GM19397 (cell line): ENCODE results near the gene DLG1.
"Not testable (repeated sequence)": the region's sequence is repeated elsewhere in the genome, so short reads cannot be mapped to it uniquely, and the experiment has no call there.

Source experiments
- ATAC-seq: cut with Tn5 transposase; IDR thresholded peaks from one replicate; pipeline ENCODE4 v1.9.1; 2021; ENCODE audit warnings: mild to moderate bottlenecking, moderate library complexity; ENCODE audit not compliant: unreplicated experiment

Gene DLG1

DNA sequence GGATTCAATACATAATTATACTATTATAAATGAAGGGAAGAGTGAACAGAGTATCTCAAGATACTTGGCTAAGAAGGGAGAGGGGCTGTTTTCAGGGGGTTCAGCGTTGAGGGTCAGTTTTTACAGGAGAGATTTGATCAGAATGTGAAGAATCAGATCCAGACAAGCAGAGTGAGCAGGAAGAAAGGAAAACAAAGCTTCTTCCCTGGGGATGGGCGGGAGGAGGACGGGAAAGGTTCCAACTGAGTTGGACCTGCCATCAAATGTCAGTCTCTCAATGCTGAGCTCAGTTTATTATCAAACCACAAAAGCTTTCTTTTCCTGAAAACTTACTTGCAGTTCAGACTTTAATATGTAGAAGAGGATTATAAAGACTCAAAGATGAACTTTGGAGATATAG is 262.8 kb downstream of the DLG1 start:
- no peak for ATAC-seq

DNA sequence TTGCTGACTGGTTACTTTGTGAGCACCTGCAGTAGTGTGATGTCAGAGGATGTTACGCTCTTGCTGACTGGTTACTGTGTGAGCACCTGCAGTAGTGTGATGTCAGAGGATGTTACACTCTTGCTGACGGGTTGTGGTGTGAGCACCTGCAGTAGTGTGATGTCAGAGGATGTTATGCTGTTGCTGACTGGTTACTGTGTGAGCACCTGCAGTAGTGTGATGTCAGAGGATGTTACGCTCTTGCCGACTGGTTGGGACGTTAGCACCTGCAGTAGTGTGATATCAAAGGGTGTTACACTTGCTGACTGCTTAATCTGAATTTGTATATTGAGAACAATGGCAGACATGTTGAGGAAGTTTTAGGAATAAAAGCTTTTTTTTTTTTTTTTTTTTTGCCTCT is 263.6 kb downstream of the DLG1 start:
- ATAC-seq: not testable (repeated sequence)

DNA sequence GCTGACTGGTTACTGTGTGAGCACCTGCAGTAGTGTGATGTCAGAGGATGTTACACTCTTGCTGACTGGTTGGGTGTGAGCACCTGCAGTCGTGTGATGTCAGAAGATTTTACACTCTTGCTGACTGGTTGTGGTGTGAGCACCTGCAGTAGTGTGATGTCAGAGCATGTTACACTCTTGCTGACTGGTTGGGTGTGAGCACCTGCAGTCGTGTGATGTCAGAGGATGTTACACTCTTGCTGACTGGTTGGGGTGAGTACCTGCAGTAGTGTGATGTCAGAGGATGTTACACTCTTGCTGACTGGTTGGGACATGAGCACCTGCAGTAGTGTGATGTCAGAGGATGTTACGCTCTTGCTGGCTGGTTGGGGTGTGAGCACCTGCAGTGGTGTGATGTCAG is 264.6 kb downstream of the DLG1 start:
- ATAC-seq: not testable (repeated sequence)

DNA sequence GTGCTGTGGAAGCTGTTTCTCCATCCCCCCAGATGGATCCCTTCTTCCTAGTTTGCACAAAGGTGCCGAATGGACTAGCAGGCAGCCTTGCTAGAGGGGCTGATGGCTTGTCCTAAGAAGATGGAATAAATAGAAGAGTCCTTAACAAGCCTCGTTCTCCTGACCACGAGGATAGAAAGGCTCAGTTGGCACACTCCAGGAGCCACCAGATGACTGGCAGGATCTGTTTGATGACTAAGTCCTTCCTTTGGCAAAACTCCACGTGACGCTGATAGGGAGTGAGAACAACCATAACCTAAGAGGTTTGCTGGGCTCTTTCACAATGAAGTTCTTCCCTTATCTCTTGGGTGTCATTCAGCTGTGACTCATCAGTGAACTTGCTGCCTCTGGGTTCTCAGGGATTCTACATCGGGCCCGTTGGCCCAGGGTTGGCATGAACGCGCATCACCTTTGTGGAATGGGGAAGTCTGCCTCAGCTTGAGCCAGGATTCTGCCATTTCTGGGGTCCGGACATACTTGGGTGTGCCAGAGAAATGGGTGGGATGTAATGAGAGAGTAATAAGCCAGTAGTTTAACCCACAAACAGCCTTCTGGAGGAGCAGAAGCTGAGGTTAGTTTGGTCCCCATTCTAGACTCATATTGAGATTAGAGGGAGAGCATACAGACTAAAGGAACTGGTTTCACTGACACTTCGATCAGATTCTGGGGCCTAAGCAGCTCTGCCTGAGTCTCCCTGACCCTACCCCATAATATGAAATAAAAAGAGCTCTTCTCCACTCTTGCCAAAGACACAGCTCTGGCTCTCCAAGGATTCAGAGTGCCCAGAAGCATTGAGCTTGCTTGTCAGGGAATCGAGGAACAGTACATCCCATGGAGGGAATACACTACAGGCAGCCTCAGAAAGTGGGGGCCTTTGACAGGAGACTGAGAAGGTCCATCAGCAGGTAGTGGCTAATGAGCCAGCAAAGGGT is 266.8 kb downstream of the DLG1 start:
- no peak for ATAC-seq

DNA sequence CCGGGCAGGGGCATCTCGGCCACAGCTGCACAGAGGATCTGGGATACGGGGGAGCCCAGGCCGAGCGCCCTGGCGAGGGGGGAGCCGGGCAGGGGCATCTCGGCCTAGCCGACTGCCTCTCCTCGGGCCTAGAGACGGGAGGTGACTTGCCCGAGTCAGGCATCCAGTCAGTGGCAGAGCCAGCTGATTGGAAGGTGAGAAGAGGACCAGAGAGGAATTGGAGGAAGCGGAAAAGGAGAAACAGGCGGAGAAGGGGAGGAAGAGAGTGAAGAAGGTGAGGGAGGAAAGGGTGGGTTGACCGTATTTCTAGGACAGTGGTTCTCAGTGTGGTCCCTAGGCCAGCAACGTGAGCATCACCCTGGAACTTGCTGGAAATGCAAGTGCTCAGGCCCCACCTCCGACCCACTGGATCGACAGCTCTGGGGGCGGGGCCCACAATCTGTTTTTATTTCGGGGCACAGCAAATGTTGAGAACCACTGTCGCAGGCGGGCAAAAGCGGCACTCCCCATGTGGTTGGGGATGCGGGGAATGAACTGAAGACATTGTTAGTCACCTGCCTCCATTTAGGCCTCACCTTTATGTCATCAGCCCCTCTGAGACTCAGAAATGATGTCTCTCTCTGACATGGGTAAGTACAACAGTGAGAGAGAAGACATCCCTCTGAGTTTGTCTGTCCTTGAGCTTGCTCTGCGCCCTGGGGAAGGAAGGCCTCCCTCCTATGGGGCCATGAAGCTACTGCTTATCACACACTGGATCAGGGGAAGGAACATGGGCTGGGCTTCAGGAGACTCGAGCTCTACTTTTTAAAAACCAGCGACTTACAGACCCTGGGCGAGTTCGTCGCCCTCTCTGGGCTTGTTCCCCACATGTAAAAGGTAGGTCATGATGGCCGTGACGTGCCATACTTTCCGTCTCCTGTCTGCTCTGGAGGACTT is 267.8 kb downstream of the DLG1 start:
- no peak for ATAC-seq

DNA sequence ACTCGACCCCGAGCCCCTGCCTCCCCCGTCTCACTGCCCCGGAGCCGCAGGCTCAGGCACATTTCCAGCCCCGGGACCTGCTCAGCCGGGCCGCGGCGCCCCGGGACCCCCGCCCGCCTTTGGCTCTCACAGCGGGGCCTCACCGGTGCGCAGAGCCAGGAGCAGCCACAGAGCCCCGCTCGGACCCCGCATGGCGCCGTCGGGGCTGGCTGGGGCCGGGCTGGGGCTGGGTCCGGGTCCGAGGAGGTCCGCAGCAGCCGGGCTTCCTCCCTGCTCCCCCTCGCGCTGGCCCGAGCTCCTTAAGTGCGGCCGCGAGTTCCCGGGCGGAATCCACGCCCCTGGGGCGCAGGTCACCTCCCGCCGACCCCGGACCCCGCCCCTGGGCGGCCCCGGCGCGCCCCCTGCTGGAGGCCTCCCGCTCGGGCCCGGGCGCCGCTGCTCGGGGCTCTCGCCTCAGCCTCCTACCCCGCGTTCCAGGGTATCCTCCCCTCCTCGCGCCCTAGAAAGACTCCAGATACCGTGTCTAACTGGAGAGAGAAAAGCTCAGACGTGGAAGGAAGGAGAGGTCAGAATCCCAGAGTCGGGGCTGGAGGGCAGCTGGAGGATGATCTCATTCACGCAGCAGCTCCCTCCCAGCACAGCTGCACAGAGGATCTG is 268.8 kb downstream of the DLG1 start, which contains the start of gene MELTF:
Gene MELTF (minus strand): TSS at position 307 of the 657 bp plus-strand sequence. CDS start 115 bp downstream, at position 192.
- peak; percentile 67 for ATAC-seq

DNA sequence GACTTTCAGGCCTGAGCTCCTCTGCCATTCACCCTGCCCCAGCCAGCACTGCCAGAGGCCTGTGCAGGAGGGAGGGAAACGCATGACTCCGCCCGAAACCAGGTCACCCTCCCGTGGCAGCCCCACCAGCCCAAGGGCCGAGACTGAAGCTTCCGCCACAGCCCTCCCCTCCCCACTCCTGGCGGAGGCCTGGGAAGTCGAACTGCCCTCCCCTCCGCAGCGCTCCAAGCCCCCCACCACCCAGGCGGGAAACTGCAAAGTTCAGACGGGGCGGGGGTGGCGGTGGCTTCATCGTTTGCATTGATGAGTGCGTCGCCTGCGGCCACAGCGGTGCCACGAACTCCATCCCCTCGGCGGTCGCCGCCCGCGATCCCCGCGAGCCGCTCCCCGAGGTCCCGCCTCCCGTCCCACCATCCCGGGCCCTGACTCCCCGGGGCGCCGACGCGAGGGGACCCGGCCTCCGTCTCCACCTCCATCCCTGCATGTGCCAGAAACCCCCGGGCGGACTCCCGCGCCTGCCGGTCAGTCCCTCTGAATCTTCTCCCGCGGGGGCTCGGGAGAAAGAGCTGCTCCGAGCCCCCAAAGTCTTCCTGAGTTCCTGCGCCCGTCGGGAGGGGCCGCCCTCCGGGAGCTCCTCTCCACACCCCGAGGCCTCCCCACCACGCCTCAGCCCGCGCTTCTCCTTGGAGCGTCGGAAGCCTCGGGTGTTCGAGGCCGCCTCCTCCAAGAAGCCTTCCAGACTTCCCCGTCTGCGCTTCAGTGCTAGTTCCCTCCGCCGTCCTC is 269.5 kb downstream of the DLG1 start:
- peak; percentile 39 for ATAC-seq

DNA sequence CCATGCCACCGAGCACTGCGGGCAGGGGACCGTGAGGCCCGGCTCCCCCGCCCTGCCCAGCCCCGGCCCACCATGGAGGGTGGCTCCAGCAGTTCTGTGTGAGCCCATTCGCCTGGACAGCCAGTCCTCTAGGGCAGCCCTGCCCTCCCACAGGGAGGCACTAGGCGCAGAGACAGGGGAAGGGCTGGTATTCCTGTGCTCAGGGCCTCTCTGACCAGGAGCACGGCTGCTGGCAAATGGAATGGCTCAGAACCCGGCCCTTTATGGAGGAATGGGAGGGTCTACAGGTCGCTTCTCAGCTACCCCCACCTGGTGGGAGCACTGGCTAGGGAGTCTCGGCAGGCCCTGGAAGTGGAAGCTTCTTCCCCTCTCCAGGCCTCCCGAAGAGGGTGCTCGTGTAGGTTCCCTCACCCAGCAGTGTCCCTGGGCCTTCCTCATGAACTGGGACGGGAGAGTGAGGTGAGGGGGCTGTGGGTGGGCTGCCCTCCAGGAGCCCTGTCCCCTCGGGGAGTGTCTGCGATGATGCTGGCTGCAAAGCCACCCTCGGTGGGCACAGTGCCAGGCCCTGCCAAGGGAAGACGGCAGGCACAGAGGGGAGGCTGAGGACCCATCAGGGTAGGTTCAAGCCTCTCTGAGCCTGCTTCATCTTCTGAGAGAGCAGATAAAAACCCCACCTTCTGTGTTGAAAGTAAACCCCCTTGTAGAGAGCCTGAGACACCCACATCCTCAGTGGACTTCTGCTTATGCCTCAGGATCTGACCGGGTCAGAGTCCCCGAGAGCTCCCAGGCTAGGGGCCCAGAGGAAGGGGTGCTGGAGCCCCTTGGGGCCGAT is 270.3 kb downstream of the DLG1 start:
- no peak for ATAC-seq

DNA sequence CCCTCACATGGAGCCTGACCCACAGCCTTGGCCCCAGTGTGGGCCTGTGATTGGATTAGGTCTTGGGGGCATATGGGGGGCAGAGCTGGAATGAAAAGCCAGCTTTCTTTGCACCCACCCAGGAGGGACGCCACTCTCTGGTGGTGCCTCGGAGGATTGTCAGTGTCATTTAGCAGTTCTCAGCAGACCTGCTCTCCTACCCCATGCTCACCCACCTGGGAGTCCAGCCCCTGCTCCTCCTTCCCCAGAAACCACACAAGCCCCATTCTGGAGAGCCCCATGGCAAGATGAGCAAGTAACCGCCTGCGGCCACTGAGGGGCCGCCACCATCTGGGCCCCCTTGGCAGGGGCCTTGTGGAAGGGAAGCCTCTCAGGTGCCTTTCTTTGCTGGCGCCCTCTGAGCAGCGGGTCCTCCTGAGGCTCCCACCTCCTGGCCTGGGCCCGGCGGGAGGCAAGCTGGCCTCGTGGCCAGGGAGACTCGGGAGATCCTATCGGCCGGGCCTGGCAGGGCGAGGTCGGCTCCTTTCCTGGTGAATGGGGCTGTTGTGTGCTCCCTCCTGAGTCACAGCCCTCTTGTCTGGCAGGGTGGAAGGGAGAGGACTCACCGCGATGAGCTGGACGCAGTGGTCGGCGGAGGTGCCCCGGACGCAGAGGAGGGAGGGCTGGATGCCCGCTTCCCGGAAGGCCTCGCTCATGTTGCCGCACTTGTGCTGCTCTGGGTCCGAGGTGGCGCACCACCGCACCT is 271.1 kb downstream of the DLG1 start:
- ATAC-seq: no peak

DNA sequence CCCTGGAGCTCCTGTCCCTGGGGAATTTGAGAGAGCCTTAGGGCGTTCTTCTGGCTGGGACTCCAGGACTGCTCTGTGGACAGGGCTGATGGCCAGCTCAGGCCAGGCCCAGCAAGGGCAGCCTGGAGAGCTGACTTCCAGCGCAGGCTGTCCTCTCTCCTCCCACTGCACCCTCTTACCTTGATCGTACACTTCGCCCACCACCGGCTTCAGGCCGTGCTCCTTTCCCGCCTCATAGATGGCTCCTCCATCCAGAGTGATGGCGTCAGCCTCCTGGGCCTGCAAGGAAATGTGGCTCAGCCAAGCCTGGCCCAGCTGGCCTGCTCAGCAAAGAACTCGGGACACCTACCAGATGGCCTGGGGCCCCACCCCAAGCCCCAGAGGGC is 271.9 kb downstream of the DLG1 start:
- ATAC-seq: no peak

DNA sequence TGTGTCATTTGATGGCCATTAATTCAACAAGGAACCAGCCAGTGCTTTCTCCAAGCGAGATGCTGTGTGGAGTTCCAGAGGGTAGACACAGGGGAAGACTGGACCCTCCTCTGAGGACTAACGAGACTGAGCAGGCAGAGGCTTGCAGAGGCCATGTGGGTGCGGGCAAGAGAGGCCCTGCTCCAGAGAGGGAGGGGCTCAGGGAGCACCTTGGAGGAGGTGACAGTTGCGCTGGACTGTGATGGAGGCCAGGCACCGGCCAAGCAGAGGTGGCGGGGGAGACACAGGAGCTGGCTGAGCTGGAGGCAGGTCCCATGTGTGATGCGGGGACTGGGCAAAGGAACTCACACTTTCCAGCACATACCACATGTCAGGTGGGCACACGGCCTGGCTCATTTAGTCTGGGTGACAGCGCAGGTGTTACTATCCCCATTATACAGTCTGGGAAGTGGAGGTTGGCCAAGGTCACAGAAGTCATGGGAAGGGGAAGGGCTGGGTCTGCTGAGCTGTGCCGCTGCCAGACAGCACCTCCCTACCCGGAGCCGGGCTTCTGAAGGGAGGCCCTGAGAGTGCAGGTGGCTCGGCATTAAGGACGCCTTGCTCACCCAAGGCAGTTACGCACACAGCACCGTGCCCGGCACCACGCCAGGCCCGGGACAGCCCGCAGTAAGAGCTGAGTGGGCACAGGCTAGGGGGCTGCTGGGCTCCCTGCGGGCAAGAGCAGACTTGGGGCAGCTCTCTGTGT is 272.5 kb downstream of the DLG1 start:
- no peak for ATAC-seq

DNA sequence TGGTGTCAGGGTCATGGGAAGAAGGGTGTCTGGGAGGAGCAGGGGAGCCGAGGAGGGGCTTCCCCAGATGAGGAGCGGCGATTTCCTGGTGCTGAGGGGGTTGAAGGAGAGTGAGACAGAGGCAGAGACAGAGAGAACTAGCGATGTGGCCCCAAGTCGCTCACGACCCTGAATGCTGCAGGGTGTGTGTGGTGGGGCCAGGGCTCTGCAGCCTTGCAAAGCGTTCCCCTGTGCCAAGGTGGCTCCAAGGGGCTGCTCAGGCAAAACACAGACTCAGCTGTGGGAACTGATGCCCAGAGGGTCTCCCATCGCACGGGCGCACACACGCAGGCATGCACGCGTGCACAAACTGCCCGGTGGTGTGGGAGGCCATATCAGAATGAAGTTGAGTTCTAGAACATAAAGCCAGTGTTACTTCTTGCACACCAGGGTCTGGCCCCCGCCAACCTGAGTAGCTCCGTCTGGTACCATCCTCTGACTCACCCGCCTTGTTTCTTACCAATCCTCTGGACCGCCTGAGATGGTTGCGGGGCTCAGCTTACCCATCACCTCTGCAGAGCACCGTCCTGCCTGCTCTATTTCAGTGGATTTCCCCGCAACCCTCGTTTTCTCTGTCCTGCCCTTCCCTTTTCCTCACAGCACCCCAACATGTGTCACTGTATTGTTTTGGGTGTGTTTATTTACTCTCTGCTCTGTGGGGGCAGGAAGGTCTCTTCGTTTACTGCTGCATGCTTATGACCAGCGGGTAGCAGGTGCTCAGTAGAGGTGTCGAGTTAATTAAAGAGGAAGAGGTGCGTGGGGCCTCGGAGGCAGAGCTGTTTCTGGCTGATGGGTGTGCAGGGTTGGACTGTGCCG is 273.3 kb downstream of the DLG1 start:
- ATAC-seq: no peak

DNA sequence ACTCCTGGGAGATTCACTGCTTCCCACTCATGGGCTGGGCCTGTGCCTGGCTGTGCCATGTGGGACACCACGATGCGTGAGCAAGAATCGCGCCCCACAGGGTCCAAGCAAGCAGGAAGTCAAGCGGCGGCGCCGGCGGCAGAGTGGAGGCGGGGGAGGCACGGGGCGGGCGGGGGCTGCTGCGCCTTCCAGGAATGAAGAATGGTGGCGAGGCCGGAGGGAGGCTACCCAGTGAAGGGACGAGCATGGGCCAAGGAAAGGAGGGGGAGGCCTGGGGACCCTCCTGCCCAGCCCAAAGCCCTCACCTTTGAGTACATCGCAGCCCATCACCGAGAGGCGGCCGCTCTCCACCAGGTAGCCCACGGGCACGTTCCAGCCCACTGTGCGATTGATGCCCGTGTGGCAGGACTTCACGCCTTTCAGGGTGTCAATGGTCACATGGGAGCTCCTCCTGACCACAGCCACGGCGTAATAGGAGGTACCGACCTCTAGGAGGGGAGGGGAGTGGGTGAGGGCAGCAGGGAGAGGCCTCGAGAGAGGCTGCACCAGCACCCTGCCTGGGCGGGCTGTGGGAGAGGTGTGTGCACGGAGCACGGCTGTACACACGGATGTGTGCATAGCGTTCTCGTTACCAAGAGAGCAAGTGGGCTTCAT is 274.3 kb downstream of the DLG1 start:
- no peak for ATAC-seq

DNA sequence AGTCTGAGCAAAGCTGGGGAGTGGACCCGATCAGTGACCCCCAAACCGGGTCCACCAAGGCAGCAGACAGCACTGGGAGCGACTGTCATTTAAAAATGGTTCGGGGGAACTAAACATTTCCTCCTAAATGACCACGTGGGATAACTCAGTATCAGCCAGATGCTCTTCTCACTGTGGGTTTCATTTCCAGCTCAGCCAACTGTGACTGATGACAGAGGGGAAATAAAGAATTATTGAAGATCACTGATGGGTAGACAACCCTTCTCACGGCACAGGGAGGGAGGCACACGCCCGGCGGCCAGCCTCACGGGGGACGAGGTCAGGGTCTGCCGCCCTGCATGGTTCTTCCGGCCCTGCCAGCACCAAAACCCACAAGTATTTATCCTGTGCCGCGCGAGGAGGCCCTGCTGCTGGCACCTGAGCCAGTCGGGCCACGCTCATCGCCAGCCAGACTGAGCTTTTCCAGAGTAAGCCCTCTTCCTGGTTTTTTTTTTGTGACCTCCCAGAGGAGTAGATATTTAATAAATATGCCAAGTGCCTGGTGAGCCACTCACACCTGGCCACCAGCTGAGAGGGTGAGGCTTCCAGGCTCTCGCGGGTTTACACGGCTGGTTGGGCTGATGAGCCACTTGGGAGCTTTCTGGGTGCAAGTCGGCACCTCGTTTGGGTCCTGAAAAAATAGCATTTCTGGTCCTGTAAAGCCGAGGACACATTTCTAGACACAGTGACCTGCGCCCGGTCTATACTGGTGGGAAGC is 275.0 kb downstream of the DLG1 start:
- ATAC-seq: peak; percentile 46

DNA sequence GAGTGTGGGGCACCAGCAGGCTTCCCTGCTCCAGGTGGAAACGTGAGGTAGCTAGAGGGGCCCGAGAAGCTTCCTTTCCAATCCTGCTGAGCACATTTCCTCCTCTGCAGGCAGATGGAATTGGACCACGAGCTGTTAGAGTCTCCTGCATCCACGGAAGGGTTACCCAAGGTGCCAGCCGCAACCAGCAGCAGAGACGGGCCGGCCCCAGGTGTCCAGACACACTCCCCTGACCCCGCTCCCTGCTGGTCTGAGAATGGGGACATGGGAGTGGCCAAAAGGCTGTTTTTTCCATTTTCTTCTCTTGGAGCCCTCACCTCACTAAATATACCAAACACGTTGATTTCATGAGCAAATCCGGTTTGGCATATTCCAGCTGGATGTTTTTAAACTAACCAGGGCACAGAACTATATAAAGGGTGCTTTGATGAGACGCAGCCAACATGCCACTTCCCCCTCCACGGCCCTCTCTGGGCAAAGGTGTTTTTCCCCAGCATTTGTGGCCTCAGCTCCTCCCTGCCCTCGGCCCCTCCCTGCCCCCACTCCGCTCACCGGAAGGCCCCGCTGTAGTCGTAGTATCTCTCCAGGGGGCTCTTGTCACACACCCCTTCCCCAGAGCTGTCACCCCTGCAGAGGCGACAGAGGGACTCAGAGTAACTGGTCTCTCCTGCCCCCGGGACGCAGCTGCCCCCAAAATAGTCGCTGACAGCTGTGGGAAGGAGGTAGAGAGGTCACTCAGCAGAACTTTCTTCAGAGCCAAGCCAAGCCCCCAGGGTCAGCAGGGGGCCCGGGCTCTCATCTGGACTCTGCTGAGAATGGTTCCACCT is 275.8 kb downstream of the DLG1 start:
- ATAC-seq: no peak
